Measurements from ENCODE around the gene ZNF385D. TPM values are rescaled to one million over a fixed set of nuclear protein-coding genes. Genes with fewer than 3 reads are reported as not detected.

ZNF385D gene
- total and polyA plus RNA-seq, 4 donors = 0.08 to 0.50 (median 0.09) TPM

- Histone ChIP-seq H3K36me3 (ENCODE audit: control insufficient read depth in 4 of 4, insufficient read depth in 3 of 4, low read depth in 1 of 4, low read length in 3 of 4) (no peaks in the 10 kb centered on the region), H3K4me1 (ENCODE audit: control insufficient read depth in 4 of 4, insufficient read depth in 4 of 4, low read length in 3 of 4) (no peaks in the 10 kb centered on the region), H3K4me3 (ENCODE audit: low read depth in 1 of 3, low read length in 3 of 3) (no peak overlapping the region), H3K9ac (ENCODE audit: low read depth in 1 of 2, low read length in 2 of 2) (no peak overlapping the region), H3K27me3 (ENCODE audit: control insufficient read depth in 4 of 4, insufficient read depth in 4 of 4, low read length in 3 of 4) (no peaks in the 10 kb centered on the region), H3K9me3 (ENCODE audit: control insufficient read depth in 4 of 4, low read length in 3 of 4) (no peaks in the 10 kb centered on the region), H3K27ac (ENCODE audit: low read depth in 1 of 2, low read length in 2 of 2) (no peak overlapping the region)
- DNase-seq (ENCODE audit: low spot score) = no peak
- WGBS = 85% methylated on average over 4 of the region's 4 CpGs
- TF ChIP-seq FOXA1 (IDR thresholded peaks at IDR 0.05) = no peak
- TF ChIP-seq MAX (IDR thresholded peaks at IDR 0.05) = no peak
- no peak for TF ChIP-seq RAD21 (IDR thresholded peaks at IDR 0.05)
- no peak for TF ChIP-seq ZBTB33 (IDR thresholded peaks at IDR 0.05)
- TF ChIP-seq TAF1 (conservative IDR thresholded peaks at IDR 0.05) = no peak
- no peak for TF ChIP-seq NR2F2 (IDR thresholded peaks at IDR 0.05)
These were observed 287.7 kb downstream of the ZNF385D start for GRCh38 chr3:21463319-21463718.

- Histone ChIP-seq H3K9me3 (ENCODE audit: control insufficient read depth in 4 of 4, low read length in 3 of 4) (no peaks in the 10 kb centered on the region), H3K27ac (ENCODE audit: low read depth in 1 of 2, low read length in 2 of 2) (no peak overlapping the region), H3K4me1 (ENCODE audit: control insufficient read depth in 4 of 4, insufficient read depth in 4 of 4, low read length in 3 of 4) (no peaks in the 10 kb centered on the region), H3K4me3 (ENCODE audit: low read depth in 1 of 3, low read length in 3 of 3) (no peak overlapping the region), H3K9ac (ENCODE audit: low read depth in 1 of 2, low read length in 2 of 2) (no peak overlapping the region), H3K27me3 (ENCODE audit: control insufficient read depth in 4 of 4, insufficient read depth in 4 of 4, low read length in 3 of 4) (no peaks in the 10 kb centered on the region), H3K36me3 (ENCODE audit: control insufficient read depth in 4 of 4, insufficient read depth in 3 of 4, low read depth in 1 of 4, low read length in 3 of 4) (no peaks in the 10 kb centered on the region)
- DNase-seq (ENCODE audit: low spot score) = no peak
- TF ChIP-seq JUND (IDR thresholded peaks at IDR 0.05) = no peak
- no peak for TF ChIP-seq ZBTB33 (IDR thresholded peaks at IDR 0.05)
- TF ChIP-seq YY1 (IDR thresholded peaks at IDR 0.05) = no peak
- no peak for TF ChIP-seq HNF4G (IDR thresholded peaks at IDR 0.05)
- TF ChIP-seq FOXA2 (IDR thresholded peaks at IDR 0.05) = no peak
- no peak for TF ChIP-seq GABPA (IDR thresholded peaks at IDR 0.05 in 1 of 2, conservative IDR thresholded peaks at IDR 0.05 in 1 of 2)
- TF ChIP-seq SP1 (IDR thresholded peaks at IDR 0.05) = no peak
- no peak for TF ChIP-seq MAX (IDR thresholded peaks at IDR 0.05)
- TF ChIP-seq FOXA1 (IDR thresholded peaks at IDR 0.05) = no peak
These were observed 288.9 kb downstream of the ZNF385D start for GRCh38 chr3:21462141-21462540.

- Histone ChIP-seq H3K4me3 (ENCODE audit: low read depth in 1 of 3, low read length in 3 of 3) (no peak overlapping the region), H3K9me3 (ENCODE audit: control insufficient read depth in 4 of 4, low read length in 3 of 4) (peaks cover 0 to 4% (median 0%) of the 10 kb centered on the region in 4 donors), H3K27ac (ENCODE audit: low read depth in 1 of 2, low read length in 2 of 2) (no peak overlapping the region), H3K27me3 (ENCODE audit: control insufficient read depth in 4 of 4, insufficient read depth in 4 of 4, low read length in 3 of 4) (no peaks in the 10 kb centered on the region), H3K4me1 (ENCODE audit: control insufficient read depth in 4 of 4, insufficient read depth in 4 of 4, low read length in 3 of 4) (no peaks in the 10 kb centered on the region), H3K36me3 (ENCODE audit: control insufficient read depth in 4 of 4, insufficient read depth in 3 of 4, low read depth in 1 of 4, low read length in 3 of 4) (no peaks in the 10 kb centered on the region), H3K9ac (ENCODE audit: low read depth in 1 of 2, low read length in 2 of 2) (no peak overlapping the region)
- DNase-seq (ENCODE audit: low spot score) = no peak
- whole genome bisulfite sequencing = 76% methylated on average over 5 of the region's 5 CpGs
- TF ChIP-seq NR2F2 (IDR thresholded peaks at IDR 0.05) (no peak), RAD21 (IDR thresholded peaks at IDR 0.05) (no peak), HNF4G (IDR thresholded peaks at IDR 0.05) (no peak), RXRA (IDR thresholded peaks at IDR 0.05) (no peak), MAX (IDR thresholded peaks at IDR 0.05) (no peak), FOXA2 (IDR thresholded peaks at IDR 0.05) (no peak), EGR1 (IDR thresholded peaks at IDR 0.05; ENCODE audit: low read depth in 2 of 2) (no peak), JUND (IDR thresholded peaks at IDR 0.05) (no peak), ZBTB33 (IDR thresholded peaks at IDR 0.05) (no peak), SP1 (IDR thresholded peaks at IDR 0.05) (no peak), YY1 (IDR thresholded peaks at IDR 0.05) (no peak), GABPA (IDR thresholded peaks at IDR 0.05 in 1 of 2, conservative IDR thresholded peaks at IDR 0.05 in 1 of 2) (no peak)
- TF ChIP-seq, protein P1, sequence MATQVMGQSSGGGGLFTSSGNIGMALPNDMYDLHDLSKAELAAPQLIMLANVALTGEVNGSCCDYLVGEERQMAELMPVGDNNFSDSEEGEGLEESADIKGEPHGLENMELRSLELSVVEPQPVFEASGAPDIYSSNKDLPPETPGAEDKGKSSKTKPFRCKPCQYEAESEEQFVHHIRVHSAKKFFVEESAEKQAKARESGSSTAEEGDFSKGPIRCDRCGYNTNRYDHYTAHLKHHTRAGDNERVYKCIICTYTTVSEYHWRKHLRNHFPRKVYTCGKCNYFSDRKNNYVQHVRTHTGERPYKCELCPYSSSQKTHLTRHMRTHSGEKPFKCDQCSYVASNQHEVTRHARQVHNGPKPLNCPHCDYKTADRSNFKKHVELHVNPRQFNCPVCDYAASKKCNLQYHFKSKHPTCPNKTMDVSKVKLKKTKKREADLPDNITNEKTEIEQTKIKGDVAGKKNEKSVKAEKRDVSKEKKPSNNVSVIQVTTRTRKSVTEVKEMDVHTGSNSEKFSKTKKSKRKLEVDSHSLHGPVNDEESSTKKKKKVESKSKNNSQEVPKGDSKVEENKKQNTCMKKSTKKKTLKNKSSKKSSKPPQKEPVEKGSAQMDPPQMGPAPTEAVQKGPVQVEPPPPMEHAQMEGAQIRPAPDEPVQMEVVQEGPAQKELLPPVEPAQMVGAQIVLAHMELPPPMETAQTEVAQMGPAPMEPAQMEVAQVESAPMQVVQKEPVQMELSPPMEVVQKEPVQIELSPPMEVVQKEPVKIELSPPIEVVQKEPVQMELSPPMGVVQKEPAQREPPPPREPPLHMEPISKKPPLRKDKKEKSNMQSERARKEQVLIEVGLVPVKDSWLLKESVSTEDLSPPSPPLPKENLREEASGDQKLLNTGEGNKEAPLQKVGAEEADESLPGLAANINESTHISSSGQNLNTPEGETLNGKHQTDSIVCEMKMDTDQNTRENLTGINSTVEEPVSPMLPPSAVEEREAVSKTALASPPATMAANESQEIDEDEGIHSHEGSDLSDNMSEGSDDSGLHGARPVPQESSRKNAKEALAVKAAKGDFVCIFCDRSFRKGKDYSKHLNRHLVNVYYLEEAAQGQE (IDR thresholded peaks at IDR 0.05) = no peak
These were observed 293.9 kb downstream of the ZNF385D start for GRCh38 chr3:21457084-21457483.

All from liver (tissue), 9 donors.